Skin of body (tissue), 2 donors: ENCODE results near the gene CHL1. TPM values are rescaled to one million over a fixed set of nuclear protein-coding genes. Genes with fewer than 3 reads are reported as not detected.
A peak's percentile ranks its signal among the peaks of the same experiment; 100 is the strongest.
"Not testable (repeated sequence)": the region's sequence is repeated elsewhere in the genome, so short reads cannot be mapped to it uniquely, and the experiment has no call there.

Experiments
- DNase-seq: peaks from one replicate; lab custom pipeline; 2025; lab: John Stamatoyannopoulos, UW
- total RNA-seq: library from RNA; depleted of rRNA; stranded (reverse); fragments of >200 nt; gene quantifications from one replicate; pipeline ENCODE4 v1.2.3, GENCODE V29; 2014

The CHL1 gene
- total RNA-seq, 1 donor from 2014 or later, result 19.8 TPM

DNA sequence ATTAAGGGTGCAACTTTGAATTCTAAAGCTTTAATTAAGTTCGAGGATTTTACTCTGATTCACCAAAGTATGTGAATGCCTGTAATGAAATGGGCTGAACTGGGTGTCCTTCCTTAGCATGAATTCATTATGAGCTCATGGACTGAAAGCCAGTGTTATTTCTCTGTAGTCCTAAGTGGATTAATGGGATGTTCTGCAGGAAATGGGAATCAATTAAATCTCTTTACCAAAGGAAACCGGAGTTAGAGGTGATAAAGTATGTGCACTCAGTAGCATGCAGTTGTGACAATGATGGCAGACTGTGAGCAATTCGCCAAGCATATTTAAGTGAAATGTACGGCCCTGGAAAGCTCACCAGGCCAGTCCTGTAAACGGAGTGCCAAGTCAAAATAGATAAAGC lies 138.7 kb downstream of the CHL1 start:
- no peak for DNase-seq

- DNase-seq, result no peak
These were observed 142.8 kb downstream of the CHL1 start for GRCh38 chr3:339351-339750.

DNA sequence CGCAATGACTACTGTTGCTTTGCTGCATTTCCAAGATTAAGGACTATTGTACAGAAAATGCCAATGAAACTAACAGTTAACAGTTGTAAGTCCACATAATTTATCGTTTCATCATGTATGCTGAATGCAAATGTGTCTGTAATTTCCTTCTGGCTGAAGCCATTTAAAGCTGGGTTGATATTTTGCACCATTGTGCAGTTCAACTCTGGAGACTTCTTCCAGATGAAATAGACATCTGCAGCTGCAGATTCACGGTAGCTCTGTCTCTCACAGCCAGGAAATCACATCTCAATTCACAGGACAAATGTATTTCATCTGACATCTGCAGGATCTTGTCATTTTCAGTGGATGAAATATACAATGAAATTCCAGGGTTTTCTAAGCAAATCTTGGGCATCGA lies 145.4 kb downstream of the CHL1 start:
- no peak for DNase-seq

DNA sequence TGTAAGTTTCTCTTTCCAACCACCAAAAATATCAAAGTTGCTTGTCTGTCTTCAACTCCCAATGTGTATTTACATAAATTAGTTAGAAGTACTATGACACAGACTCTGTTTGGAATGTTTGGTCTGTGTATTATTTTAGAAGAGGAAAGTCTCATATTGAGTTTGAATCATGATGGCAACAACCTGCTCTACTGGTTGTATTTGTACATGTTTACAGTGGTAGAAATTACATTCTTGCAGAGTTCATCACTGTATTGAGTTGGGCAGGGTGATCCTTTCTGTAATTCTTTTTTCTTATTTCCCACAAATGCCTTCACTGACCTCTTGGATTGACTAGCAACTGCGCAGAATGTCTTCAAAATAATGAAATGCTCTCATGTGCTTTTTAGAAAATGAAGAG lies 149.6 kb downstream of the CHL1 start:
- no peak for DNase-seq

- no peak for DNase-seq
These were observed 151.0 kb downstream of the CHL1 start for GRCh38 chr3:347581-347980.

DNA sequence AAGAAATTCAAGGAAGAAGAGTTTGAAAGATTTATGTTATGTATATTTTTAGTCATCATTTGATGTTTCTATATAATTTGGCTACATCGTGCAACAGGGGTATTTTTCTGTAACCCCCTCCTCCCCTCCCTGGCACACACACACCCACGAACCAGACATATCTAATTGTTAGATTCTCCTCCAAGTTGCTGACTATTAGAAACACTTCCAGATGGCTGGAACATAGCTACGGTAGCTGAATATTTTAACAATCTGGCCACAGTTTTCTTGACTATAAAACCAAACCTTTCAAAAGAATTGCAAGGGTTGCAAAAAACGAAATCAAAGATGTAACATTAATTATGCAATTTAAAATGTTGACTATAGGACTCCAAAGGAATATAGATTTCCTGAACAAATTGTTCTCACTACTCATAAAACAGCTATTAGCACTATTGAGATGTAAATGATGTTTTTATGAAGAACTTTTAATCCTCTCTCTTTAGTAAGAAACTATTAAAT lies 154.4 kb downstream of the CHL1 start:
- no peak for DNase-seq

DNA sequence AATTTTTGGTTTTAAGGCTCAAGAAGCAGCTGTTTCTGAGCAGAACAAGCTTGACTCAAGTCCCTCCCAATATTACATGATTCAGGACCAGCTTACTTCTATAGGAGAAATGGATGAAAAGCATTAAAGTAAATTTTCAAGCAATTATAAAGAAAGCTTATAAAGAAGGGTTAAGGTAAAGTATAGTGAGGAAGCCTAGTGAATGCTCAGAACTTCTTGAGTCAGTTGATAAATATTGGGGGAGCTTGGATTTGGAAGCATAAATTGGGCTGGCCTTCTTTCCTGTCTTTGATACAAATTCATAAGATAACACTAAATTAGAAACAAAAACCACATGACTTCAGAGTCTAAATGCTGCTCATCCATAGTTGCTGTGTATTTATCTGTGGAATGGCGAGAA lies 156.0 kb downstream of the CHL1 start:
- no peak for DNase-seq

- no peak for DNase-seq
These were observed 156.7 kb downstream of the CHL1 start for GRCh38 chr3:353191-353739.

GRCh38 chr3:354432-354831 lies 157.9 kb downstream of the CHL1 start:
- peak; percentile 24 for DNase-seq

DNA sequence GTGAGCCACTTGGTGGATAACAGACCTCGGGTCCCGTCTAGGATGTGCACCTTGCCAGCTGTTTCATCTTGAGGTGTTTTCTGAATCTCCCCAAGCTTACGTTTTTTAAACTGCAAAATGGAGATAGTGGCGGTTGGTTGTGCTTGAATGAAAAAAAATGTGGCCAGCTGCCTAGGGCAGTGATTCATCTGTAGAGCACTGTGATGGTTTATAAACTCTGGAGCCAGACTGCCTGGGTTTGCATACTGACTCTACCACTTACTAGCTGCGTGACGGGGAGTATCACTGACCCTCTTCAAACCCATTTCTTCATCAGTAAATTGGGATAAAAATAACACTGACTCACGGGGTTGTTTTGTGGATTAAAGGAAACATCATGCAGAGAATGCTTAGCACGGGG lies 159.1 kb downstream of the CHL1 start:
- no peak for DNase-seq

DNA sequence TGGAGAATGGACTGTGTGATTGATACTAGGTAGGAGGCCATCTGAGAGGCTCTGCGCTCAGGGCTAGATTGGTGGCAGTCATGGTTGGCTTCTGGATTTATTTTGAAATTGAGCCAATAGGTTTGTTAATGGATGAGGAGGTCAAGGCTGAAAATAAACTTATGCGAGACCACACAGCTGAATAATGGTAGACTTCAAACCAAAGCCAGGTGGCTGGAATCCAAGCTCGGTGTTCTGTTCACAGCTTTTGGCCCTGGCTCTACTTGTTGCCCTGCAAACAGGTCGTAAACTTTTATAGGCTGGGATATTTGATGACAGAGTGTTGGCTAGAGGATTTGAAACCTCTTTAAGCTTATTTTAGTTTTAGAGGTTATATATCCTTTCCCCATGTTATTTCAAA lies 160.4 kb downstream of the CHL1 start:
- DNase-seq, result no peak

- DNase-seq, result no peak
These were observed 163.1 kb downstream of the CHL1 start for GRCh38 chr3:359672-360071.

GRCh38 chr3:362681-363338 lies 166.2 kb downstream of the CHL1 start:
- DNase-seq, result no peak

- no peak for DNase-seq
These were observed 167.7 kb downstream of the CHL1 start for GRCh38 chr3:364287-364686.

- DNase-seq, result no peak
These were observed 168.7 kb downstream of the CHL1 start for GRCh38 chr3:365268-365667.

- not testable (repeated sequence) for DNase-seq
These were observed 169.7 kb downstream of the CHL1 start for GRCh38 chr3:366253-366652.

GRCh38 chr3:373193-373779 lies 176.7 kb downstream of the CHL1 start:
- DNase-seq, result no peak

- no peak for DNase-seq
These were observed 177.9 kb downstream of the CHL1 start for GRCh38 chr3:374459-374858.

GRCh38 chr3:377158-377561 lies 180.6 kb downstream of the CHL1 start:
- no peak for DNase-seq

DNA sequence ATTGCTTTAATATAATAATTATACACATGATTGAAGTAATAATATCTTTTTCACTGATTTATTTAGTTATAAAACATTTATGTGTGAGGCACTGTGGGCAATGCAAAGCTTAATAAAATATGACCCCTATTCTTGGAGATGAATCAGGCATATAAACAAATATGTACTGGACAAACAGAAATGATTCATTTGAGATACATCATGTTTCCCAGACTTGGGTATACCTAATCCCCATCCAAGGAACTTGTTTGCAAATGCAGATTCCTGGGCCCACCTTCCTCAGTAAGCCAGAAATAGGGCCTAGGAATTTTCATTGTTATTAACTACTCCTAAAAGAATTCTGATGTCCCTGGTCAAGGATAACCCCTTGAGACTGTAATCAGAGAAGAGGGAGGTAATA lies 184.2 kb downstream of the CHL1 start:
- DNase-seq, result no peak

DNA sequence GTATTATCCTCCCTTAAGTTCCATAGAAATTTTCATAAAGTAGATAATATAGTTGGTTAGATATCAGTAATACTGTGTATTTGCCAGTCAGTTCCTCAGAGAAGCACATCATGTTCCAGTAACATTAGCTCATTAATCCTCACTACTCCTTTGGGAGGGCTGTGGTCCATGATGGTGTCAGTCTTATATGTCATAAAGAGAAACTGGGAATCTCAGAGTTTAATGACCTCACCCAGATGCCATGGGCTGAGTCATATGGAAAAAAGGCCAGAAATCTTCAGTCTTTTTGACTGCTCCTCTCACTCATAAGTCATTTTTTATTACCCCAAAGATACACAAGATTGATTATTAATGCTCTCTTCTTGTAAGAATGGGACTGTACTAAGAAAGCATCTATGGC lies 188.6 kb downstream of the CHL1 start:
- no peak for DNase-seq

DNA sequence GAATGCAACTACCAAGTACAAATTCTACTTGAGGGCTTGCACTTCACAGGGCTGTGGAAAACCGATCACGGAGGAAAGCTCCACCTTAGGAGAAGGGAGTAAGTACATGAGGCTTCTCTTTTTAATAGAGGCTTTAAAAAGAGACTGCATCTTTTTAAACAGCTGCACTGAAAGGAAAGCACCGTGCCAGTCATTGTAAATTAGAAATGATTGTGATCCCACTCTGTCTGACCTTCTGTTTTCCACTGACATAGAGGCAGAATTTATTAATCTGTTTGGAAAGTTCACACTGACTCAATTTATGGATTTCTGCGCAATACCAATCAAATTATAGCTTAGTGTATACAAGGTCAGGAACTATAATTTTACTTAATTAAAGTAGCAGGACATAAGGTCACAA lies 198.2 kb downstream of the CHL1 start:
- DNase-seq, result no peak

DNA sequence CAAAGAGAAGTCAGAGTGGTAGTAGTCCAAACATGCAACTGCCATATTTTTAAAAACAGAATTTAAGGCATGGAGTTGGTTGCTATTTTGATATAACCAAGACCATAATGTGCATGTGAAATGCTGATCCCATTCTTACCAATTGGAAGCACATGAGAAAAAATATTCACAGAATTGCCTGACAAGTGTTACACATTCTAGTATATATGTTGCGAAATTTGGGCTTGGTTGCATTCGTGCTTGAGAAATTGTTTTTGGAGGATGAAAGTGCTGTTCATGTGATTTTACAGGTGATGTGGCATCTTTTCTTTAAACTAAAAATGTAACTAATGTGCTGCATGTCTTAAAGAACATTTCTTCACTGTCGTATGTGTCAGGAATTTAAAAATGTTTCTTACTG lies 199.7 kb downstream of the CHL1 start:
- DNase-seq, result no peak
